HG02973 (cell line): Measurements from ENCODE around the gene WDR70.
"Not testable (repeated sequence)": the region's sequence is repeated elsewhere in the genome, so short reads cannot be mapped to it uniquely, and the experiment has no call there.

Source experiments
- ATAC-seq: cut with Tn5 transposase; IDR thresholded peaks from one replicate; pipeline ENCODE4 v1.9.1; 2021; ENCODE audit warnings: moderate library complexity; ENCODE audit not compliant: unreplicated experiment

WDR70 gene

DNA sequence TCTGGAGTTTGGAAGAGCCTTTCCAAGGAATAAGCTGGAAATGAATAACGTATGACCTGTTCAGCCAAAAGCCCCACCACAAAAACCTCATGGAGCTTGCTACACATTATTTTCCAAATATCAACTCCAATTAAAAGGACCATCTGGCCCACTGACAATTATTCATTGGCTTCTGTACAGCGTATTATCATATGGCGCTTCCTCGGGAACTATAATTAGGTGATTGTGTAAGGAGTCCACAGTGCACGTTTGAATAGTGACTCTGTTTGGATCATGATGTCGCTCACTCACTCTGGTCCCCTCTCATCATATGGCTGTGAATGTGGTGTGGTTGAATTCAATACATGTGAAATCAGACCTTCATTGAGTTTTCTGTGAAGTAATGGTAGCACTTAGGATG, 408.6 kb downstream of the WDR70 start:
- no peak for ATAC-seq

DNA sequence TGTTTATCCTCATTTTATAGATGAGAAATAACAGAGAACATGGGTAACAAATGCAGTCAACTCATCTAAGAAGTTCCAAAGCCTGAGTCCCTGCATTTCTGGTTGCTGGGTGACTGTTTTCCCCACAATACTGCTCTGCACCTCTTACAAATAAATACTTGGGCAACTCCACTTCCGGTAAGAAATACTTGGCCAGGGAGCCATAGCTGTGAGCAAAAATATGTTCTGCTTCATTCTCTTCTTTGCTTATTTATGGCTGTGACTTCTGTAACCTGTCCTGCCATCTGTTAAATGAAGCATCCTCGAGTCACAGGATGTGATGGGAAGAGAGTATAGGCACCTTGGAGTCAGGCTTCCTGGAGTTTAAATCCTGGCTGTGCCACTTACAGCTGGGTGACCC, 410.9 kb downstream of the WDR70 start:
- ATAC-seq = no peak

DNA sequence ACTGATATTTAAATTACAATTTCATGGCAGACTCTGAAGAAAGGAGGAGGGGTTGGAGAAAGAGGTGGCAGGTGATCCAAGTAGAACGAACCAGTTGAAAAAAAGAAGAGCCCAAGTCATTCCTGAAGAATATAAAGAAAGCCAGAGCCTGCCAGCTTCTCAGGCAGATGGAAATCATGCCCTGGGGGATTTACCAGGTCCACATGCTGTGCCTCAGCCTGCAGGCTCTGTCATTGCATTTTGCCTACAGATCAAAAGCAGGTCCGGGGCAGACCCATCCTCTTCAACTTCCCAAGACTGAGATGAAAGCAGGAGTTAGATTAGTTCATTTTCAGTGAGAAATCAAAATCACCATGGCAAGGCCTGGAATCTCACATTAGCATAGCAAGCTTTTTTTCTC, 412.2 kb downstream of the WDR70 start:
- ATAC-seq = no peak

DNA sequence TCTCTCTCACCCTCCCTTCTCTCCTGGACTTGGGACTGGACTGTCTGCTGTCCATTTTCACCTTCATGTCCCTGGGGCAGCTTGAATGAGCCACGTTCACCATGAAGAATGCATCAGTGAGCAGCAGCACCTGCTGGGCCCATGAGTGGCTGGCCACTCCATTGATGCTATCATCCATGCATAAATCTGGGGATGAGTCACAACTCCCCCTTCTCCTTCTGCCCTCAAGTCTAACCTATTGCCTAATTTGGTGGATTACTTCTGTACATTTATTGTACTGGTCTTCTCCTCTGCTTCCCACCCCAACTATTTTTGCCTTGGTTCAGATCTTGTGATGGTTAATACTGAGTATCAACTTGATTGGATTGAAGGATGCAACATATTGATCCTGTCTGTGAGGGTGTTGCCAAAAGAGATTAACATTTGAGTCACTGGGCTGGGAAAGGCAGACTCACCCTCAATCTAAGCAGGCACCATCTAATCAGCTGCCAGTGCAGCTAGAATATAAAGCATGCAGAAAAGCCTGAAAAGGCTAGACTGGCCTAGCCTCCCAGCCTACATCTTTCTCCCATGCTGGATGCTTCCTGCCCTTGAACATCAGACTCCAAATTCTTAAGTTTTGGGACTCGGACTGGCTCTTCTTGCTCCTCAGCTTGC, 414.0 kb downstream of the WDR70 start:
- no peak for ATAC-seq

DNA sequence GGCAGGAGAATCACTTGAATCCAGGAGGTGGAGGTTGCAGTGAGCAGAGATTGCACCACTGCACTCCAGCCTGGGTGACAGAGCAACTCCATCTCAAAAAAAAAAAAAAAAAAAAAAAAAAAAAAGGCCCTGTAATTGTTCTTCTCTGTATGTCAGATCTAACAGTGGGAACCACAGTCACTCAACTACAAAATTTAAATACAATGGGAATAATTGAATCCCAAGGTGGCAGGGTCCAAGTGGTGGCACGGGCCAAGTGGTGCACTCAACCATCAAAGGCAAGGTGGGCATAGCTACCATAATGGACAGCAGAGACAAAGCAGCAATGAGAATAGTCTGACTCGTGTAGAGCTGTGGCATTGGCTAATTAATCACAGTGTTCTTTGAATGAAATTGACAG, 416.2 kb downstream of the WDR70 start:
- not testable (repeated sequence) for ATAC-seq

DNA sequence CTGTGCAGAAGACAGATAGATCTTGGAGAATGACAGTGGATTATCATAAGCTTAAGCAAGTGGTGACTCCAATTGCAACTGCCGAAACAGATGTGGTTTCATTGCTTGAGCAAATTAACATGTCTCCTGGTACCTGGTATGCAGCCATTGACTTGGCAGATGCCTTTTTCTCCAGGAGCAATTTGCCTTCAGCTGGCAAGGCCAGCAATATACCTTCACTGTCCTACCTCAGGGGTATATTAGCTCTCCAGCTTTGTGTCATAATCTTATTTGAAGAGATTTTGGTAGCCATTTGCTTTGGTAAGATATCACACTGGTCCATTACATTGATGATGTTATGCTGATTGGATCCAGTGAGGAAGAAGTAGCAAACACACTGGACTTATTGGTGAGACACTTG, 417.3 kb downstream of the WDR70 start:
- not testable (repeated sequence) for ATAC-seq

DNA sequence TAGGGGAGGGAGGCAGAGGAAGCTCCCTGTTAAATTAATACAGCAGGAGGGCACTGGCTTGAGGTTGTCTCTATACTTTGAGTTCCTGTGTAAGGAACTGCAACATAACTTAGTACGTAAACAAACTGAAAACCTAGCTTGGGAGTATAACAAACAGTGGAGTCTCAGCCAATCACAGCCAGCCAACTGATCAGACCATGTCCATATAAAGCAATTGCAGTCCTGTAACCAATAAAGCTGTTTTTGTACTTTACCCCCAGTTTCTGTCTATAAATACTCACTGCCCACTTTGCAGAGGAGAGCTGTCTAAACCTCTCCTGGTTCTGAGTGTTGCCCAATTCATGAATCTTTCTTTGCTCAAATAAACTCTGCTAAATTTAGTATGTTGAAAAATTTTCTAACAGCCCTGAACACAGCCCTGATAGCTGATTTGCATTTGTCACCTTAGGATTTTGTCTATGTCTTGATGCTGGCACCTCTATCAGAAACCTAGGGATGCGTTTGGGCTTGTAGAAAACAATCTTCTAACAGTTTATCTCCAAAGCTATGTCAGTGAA, 420.8 kb downstream of the WDR70 start:
- no peak for ATAC-seq

DNA sequence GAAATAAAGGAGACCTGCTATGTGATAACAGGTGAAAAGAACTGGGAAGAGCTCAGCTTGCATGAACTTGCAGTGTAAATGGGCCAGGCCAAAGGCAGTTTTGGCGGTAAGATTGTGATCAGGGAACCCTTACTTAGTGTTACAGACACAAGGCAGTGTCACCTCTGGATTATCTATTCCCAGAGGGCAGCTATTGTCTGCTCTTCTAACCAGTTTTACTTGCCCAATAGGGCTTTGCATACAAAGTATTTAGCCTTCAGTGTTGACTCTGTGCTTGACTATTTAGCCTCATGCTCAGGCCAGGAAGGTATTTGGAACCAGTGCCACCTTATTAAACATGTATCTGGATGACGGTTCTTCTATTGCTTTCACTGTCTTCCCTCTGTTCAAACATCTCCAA, 422.4 kb downstream of the WDR70 start:
- ATAC-seq = no peak
